HG03066 (cell line): ENCODE measurements around the gene ZNF883.

Source experiments
- ATAC-seq: cut with Tn5 transposase; IDR thresholded peaks from one replicate; pipeline ENCODE4 v1.9.1; 2021; ENCODE audit warnings: low read depth; ENCODE audit not compliant: unreplicated experiment

Gene ZNF883

DNA sequence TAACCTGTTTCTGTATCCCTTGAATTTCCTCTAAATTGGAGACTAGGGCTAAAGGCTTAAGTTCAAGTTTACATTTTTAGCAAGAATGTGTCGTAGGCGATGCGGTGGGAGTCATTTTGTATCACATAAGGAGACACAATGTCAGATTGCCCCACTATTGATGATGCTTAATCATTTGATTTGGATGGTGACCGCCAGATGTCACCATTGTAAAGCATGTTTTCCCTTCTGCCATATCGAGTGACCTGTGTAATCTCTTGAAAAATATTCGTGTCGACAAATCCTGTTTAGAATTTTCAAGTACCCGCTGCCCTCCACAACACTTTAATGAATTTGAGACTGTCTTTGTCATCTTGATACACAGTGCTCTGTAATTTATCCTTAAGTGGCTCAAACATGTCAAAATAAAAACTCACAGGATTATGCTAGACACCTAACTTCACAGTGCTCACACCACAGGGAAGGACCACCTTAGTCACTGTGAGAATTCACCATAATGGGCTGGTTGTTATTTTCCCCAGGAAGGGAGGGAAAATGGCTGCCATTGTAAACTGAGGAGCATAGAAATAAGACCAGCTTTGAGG, 86.8 kb downstream of the ZNF883 start:
- no peak for ATAC-seq

GRCh38 chr9:112921549-112921948, 90.4 kb downstream of the ZNF883 start:
- ATAC-seq: no peak

GRCh38 chr9:112917987-112918362, 94.0 kb downstream of the ZNF883 start:
- no peak for ATAC-seq

- no peak for ATAC-seq
Observed at GRCh38 chr9:112917047-112917986, 94.7 kb downstream of the ZNF883 start.

DNA sequence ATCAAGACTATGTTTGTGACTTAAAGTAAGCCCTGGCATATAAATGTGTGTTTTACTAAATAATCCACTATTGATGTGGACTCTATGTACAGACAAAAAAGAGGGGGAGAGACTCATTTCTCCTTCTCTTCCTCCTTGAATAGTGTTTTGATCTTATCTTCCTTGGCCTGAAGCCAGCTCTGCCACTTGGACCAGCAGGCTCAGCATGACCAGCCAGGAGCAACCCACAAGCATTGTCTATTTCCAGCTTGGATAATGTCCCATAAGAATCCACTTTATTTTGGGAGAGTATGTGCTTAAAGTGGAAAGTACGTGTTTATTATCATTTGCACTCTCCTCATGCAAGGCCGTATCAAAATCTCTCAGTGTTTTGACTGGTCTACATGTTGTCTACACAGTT, 97.5 kb downstream of the ZNF883 start:
- ATAC-seq: no peak

DNA sequence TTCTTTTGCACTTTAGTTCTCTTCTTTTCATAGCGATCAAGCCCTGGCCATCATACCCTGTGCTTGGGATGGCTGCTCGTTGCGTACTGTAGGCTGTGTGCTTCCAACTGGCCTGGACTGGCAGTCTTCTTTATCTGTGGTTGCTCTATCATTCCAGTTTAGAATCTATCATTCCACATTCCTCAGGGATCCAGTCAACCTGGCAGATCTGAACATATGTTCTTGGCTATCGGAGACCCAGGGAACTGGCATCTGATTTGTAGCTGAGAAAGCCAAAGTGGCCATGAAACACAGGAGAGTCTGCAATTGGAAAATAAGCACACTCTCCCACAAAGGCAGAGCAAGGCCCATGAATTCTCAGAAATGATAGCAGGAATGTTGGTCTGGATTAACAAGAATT, 98.7 kb downstream of the ZNF883 start:
- no peak for ATAC-seq

GRCh38 chr9:112912636-112913035, 99.4 kb downstream of the ZNF883 start:
- no peak for ATAC-seq

- ATAC-seq: no peak
Observed at GRCh38 chr9:112911736-112912135, 100.3 kb downstream of the ZNF883 start.
